Neuronal stem cell (in vitro differentiated cells): Measurements from ENCODE around the gene FHIT.

Experiments used
- DNase-seq: peaks from one replicate; pipeline ENCODE4 v3.0.0-alpha.2; 2013; ENCODE audit warnings: low spot score
- H2AFZ ChIP-seq: one replicate; pipeline ENCODE4 v1.6.1; 2013; ENCODE audit warnings: mild to moderate bottlenecking, low read length, inconsistent platforms
- H2AK5ac ChIP-seq: 2 replicates; pipeline ENCODE4 v1.6.1; 2013; ENCODE audit warnings: low read depth, mild to moderate bottlenecking, inconsistent platforms, low read length, moderate library complexity, mixed read lengths
- H2BK120ac ChIP-seq: 2 replicates; pipeline ENCODE4 v1.6.1; 2013; ENCODE audit warnings: low read depth, mild to moderate bottlenecking, inconsistent platforms, low read length, moderate library complexity, mixed read lengths
- H2BK12ac ChIP-seq: one replicate; pipeline ENCODE4 v1.6.1; 2013; ENCODE audit warnings: low read length, inconsistent platforms
- H2BK15ac ChIP-seq: 2 replicates; pipeline ENCODE4 v1.6.1; 2013; ENCODE audit warnings: mild to moderate bottlenecking, low read length, inconsistent platforms, mixed read lengths
- H2BK5ac ChIP-seq: one replicate; pipeline ENCODE4 v1.6.1; 2013; ENCODE audit warnings: inconsistent platforms, mild to moderate bottlenecking, low read length, moderate library complexity
- H3K14ac ChIP-seq: one replicate; pipeline ENCODE4 v1.6.1; 2013; ENCODE audit warnings: low read length, inconsistent platforms
- H3K18ac ChIP-seq: 2 replicates; pipeline ENCODE4 v1.6.1; 2013; ENCODE audit warnings: low read length, inconsistent platforms
- H3K23ac ChIP-seq: 2 replicates; pipeline ENCODE4 v1.6.1; 2013; ENCODE audit warnings: low read depth, mild to moderate bottlenecking, mixed read lengths, low read length, inconsistent platforms; ENCODE audit not compliant: poor library complexity
- H3K27ac ChIP-seq: replicated peaks from 3 replicates; pipeline ENCODE4 v1.5.1; 2013; ENCODE audit warnings: low read length, inconsistent platforms
- H3K27me3 ChIP-seq, 3 experiments: 2 replicates each; pipeline ENCODE4 v1.6.1; 2013; ENCODE audit warnings: low read length in 3 of 3, mild to moderate bottlenecking in 2 of 3, inconsistent platforms in 1 of 3, low read depth in 1 of 3, mixed read lengths in 1 of 3, moderate library complexity in 1 of 3; ENCODE audit not compliant: control insufficient read depth in 3 of 3, insufficient read depth in 3 of 3
- H3K36me3 ChIP-seq, 2 donors: replicated peaks in 1 of 2; 2 replicates each; pipeline ENCODE4 v1.6.1; 2013; ENCODE audit warnings: low read length in 2 of 2; ENCODE audit not compliant: control insufficient read depth in 2 of 2, insufficient read depth in 2 of 2
- H3K4ac ChIP-seq: 2 replicates; pipeline ENCODE4 v1.6.1; 2013; ENCODE audit warnings: inconsistent platforms, mild to moderate bottlenecking, low read length, moderate library complexity
- H3K4me1 ChIP-seq, 2 donors: 1 replicate in 1 of 2; 2 replicates in 1 of 2; pipeline ENCODE4 v1.6.1; 2013; ENCODE audit warnings: low read length in 2 of 2, low read depth in 1 of 2; ENCODE audit not compliant: control insufficient read depth in 2 of 2, insufficient read depth in 1 of 2
- H3K4me2 ChIP-seq: one replicate; pipeline ENCODE4 v1.6.1; 2013; ENCODE audit warnings: mild to moderate bottlenecking, low read length, inconsistent platforms; ENCODE audit not compliant: insufficient read depth, poor library complexity, severe bottlenecking
- H3K4me3 ChIP-seq, 2 donors: 2 replicates each; pipeline ENCODE4 v1.5.1; 2013; ENCODE audit warnings: low read length in 2 of 2, mild to moderate bottlenecking in 2 of 2, inconsistent platforms in 1 of 2, moderate library complexity in 1 of 2
- H3K79me1 ChIP-seq: one replicate; pipeline ENCODE4 v1.6.1; 2013; ENCODE audit warnings: low read depth, mild to moderate bottlenecking, inconsistent platforms, low read length, moderate library complexity
- H3K9ac ChIP-seq: one replicate; pipeline ENCODE4 v1.6.1; 2013; ENCODE audit warnings: mild to moderate bottlenecking, low read depth, low read length, inconsistent platforms; ENCODE audit not compliant: poor library complexity
- H3K9me3 ChIP-seq, 2 donors: replicated peaks in 1 of 2; 2 replicates each; pipeline versions ENCODE3 to v1.6.1; 2013; ENCODE audit warnings: low read length in 2 of 2, mild to moderate bottlenecking in 2 of 2, inconsistent platforms in 1 of 2, low read depth in 1 of 2, mixed read lengths in 1 of 2, moderate library complexity in 1 of 2; ENCODE audit not compliant: control insufficient read depth in 2 of 2, insufficient read depth in 1 of 2
- H4K8ac ChIP-seq: one replicate; pipeline ENCODE4 v1.6.1; 2013; ENCODE audit warnings: low read depth, mild to moderate bottlenecking, inconsistent platforms, low read length, moderate library complexity
- H4K91ac ChIP-seq: one replicate; pipeline ENCODE4 v1.6.1; 2013; ENCODE audit warnings: low read length, low read depth, mild to moderate bottlenecking, inconsistent platforms; ENCODE audit not compliant: poor library complexity
- WGBS, 2 donors: extraction: QIAGEN DNeasy Blood & Tissue Kit; methylation state at CpG; one replicate each; pipeline ENCODE4 v1.1.7; 2013; ENCODE audit warnings: missing lambda C conversion rate in 2 of 2, mixed read lengths in 1 of 2; ENCODE audit not compliant: insufficient read length in 2 of 2, insufficient replicate concordance in 1 of 2; ENCODE audit errors: extremely low coverage in 2 of 2; 5-methylcytosine and 5-hydroxymethylcytosine counted together

The FHIT gene

DNA sequence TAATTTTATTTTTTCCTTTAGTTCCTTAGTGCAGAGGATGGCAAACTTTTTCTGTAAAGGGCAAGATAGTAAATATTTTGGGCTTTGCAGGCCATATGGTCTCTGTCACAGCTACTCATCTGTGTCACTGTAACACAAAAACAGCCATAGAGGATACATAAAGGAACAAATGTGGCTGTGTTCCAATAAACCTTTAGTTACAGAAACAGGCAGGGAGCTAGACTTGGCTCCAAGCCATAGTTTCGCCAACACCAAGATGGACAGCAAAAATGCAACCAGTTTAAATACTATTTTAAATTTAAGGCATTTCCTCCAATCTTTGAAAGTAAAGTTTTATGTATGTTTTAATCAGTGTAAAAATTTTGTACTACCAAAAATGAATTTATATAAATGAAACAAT lies 753.4 kb downstream of the FHIT start:
- Histone ChIP-seq H3K27me3 (no peaks in the 10 kb centered on the region), H2BK5ac (no peak overlapping the region), H2AFZ (no peak overlapping the region), H2BK15ac (no peak overlapping the region), H3K14ac (no peak overlapping the region), H3K9me3 (no peaks in the 10 kb centered on the region), H3K4me3 (no peak overlapping the region), H2BK120ac (no peak overlapping the region), H3K23ac (no peak overlapping the region), H3K79me1 (no peaks in the 10 kb centered on the region), H4K91ac (no peak overlapping the region), H3K18ac (no peak overlapping the region), H4K8ac (no peak overlapping the region), H3K36me3 (no peaks in the 10 kb centered on the region), H2BK12ac (no peak overlapping the region), H2AK5ac (no peak overlapping the region), H3K9ac (no peak overlapping the region), H3K4me1 (no peaks in the 10 kb centered on the region), H3K4ac (no peak overlapping the region), H3K27ac (no peak overlapping the region), H3K4me2 (no peak overlapping the region)
- no peak for DNase-seq
- no CpG with 5 or more reads among the region's 1 CpG for WGBS, 2 donors

DNA sequence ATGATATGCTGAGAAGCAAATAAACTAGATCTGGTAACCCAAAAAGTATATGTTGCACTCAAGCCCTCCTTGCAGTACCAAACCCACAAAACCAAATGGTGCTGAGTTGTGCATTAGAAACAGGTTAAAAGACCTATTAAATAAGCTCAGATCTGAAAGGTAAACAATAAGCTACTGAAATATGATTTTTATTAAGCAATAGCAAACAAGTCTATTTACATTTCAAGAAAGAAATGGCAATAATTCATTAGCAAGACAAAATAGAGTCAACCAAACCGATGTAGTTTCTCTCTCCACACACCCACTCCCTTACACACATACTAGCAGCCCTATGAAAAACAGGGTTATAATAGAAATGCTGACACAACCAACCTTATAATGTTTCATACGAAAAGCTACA lies 760.3 kb downstream of the FHIT start:
- H3K4me2 ChIP-seq = no peak overlapping the region
- no CpG with 5 or more reads among the region's 2 CpGs for WGBS, 2 donors
- H2BK12ac ChIP-seq = no peak overlapping the region
- H3K4me3 ChIP-seq = no peak overlapping the region
- no peak overlapping the region for H4K8ac ChIP-seq
- H3K9ac ChIP-seq = no peak overlapping the region
- no peak overlapping the region for H2AK5ac ChIP-seq
- no peaks in the 10 kb centered on the region for H3K79me1 ChIP-seq
- DNase-seq = no peak
- H3K14ac ChIP-seq = no peak overlapping the region
- H2BK5ac ChIP-seq = no peak overlapping the region
- no peak overlapping the region for H2AFZ ChIP-seq
- H2BK15ac ChIP-seq = no peak overlapping the region
- H4K91ac ChIP-seq = no peak overlapping the region
- H3K18ac ChIP-seq = no peak overlapping the region
- H3K23ac ChIP-seq = no peak overlapping the region
- no peak overlapping the region for H3K4ac ChIP-seq
- no peaks in the 10 kb centered on the region for H3K27me3 ChIP-seq
- no peaks in the 10 kb centered on the region for H3K36me3 ChIP-seq
- no peak overlapping the region for H3K27ac ChIP-seq
- H3K9me3 ChIP-seq = no peaks in the 10 kb centered on the region
- H2BK120ac ChIP-seq = no peak overlapping the region
- no peaks in the 10 kb centered on the region for H3K4me1 ChIP-seq

DNA sequence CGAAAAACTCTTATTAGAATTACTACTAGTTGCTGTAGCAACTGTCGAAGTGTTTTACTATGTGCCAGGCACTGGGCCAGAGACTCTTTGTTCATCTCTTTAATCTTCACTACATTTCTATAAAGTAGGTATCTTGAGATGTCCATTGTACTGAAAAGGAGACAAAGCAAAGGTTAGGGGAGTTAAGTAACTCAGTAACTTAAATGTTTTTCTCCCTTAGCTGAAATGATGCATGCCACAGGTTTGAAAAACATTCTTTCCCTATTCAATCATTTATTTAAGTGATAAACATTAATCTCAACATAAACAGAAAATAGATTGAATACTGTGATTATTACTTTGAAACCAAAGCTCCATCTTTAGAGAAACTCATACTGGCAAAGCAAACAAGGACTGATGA lies 776.2 kb downstream of the FHIT start:
- Histone ChIP-seq H2BK5ac (no peak overlapping the region), H2BK120ac (no peak overlapping the region), H3K9me3 (no peaks in the 10 kb centered on the region), H4K8ac (no peak overlapping the region), H3K14ac (no peak overlapping the region), H3K18ac (no peak overlapping the region), H2BK15ac (no peak overlapping the region), H3K4me1 (no peaks in the 10 kb centered on the region), H3K4me2 (no peak overlapping the region), H3K9ac (no peak overlapping the region), H3K23ac (no peak overlapping the region), H3K4ac (no peak overlapping the region), H2AFZ (no peak overlapping the region), H3K79me1 (no peaks in the 10 kb centered on the region), H4K91ac (no peak overlapping the region), H2BK12ac (no peak overlapping the region), H3K36me3 (no peaks in the 10 kb centered on the region), H2AK5ac (no peak overlapping the region), H3K27ac (no peak overlapping the region), H3K27me3 (no peaks in the 10 kb centered on the region), H3K4me3 (no peak overlapping the region)
- DNase-seq = no peak
- WGBS, 2 donors = no CpG with 5 or more reads among the region's 2 CpGs

DNA sequence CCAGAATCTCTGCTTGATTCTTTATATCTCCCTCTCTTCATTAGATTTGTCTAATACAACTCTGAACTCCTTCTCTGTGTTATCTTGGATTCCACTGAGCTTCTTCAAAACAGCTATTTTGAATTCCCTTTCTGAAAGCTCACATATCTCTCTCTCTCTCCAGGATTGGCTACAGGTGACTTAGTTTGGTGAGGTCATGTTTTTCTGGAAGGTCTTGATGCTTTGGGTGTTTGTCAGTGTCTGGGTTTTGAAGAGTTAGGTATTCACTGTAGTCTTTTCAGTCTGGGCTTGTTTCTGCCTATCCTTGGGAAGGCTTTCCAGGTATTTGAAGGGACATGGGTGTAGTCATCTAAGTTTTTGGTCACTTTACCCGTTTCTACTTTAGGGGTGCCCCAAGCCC lies 781.8 kb downstream of the FHIT start:
- H3K14ac ChIP-seq = no peak overlapping the region
- no peak overlapping the region for H3K23ac ChIP-seq
- H2BK12ac ChIP-seq = no peak overlapping the region
- H3K79me1 ChIP-seq = no peaks in the 10 kb centered on the region
- no peaks in the 10 kb centered on the region for H3K4me1 ChIP-seq
- H3K36me3 ChIP-seq = no peaks in the 10 kb centered on the region
- H2AFZ ChIP-seq = no peak overlapping the region
- H2AK5ac ChIP-seq = no peak overlapping the region
- H3K9me3 ChIP-seq = peaks cover 0 to 3% of the 10 kb centered on the region in 2 donors
- no peak overlapping the region for H2BK15ac ChIP-seq
- no peak overlapping the region for H4K91ac ChIP-seq
- no peak overlapping the region for H3K4ac ChIP-seq
- H3K27me3 ChIP-seq = no peaks in the 10 kb centered on the region
- H2BK120ac ChIP-seq = no peak overlapping the region
- H3K27ac ChIP-seq = no peak overlapping the region
- no peak overlapping the region for H2BK5ac ChIP-seq
- no peak overlapping the region for H3K18ac ChIP-seq
- H4K8ac ChIP-seq = no peak overlapping the region
- no peak for DNase-seq
- no CpG with 5 or more reads among the region's 1 CpG for WGBS, 2 donors
- H3K4me3 ChIP-seq = no peak overlapping the region
- no peak overlapping the region for H3K4me2 ChIP-seq
- no peak overlapping the region for H3K9ac ChIP-seq
